Gastroesophageal sphincter (tissue), 4 donors: ENCODE measurements around the gene TOP2B. TPM values are rescaled to one million over a fixed set of nuclear protein-coding genes. Genes with fewer than 3 reads are reported as not detected.

Experiments used
- ATAC-seq: fragments of 150-250 bp; one replicate; pipeline ENCODE4 v1.9.1; 2016; ENCODE audit warnings: mild to moderate bottlenecking, moderate library complexity
- H3K27ac ChIP-seq, 4 donors: fragments of 200-600 bp; sonication (generic) in 3 of 4; 1 replicate in 3 of 4; 2 replicates in 1 of 4; pipeline ENCODE4 v1.5.1; 2016 to 2019
- H3K27me3 ChIP-seq: fragments of 200-600 bp; sonication (generic); one replicate; pipeline ENCODE4 v1.5.1; 2019
- H3K36me3 ChIP-seq, 2 donors: fragments of 200-600 bp; sonication (generic); one replicate each; pipeline ENCODE4 v1.5.1; 2019; ENCODE audit warnings: control low read depth in 1 of 2
- H3K4me1 ChIP-seq, 3 donors: fragments of 200-600 bp; sonication (generic); 1 replicate in 2 of 3; 2 replicates in 1 of 3; pipeline ENCODE4 v1.5.1; 2016 to 2019; ENCODE audit warnings: control low read depth in 2 of 3
- H3K4me3 ChIP-seq, 2 donors: fragments of 200-600 bp; sonication (generic); one replicate each; pipeline ENCODE4 v1.5.1; 2019; ENCODE audit warnings: mild to moderate bottlenecking in 1 of 2, moderate library complexity in 1 of 2
- H3K9me3 ChIP-seq, 3 donors: fragments of 200-600 bp; sonication (generic); one replicate each; pipeline ENCODE4 v1.5.1; 2017 to 2019; ENCODE audit warnings: control low read depth in 2 of 3
- EP300 ChIP-seq: sonication (generic); formaldehyde crosslinking; IDR thresholded peaks from one replicate; pipeline ENCODE4 v1.6.1; 2017; ENCODE audit warnings: antibody characterized with exemption, mild to moderate bottlenecking
- POLR2A ChIP-seq, 2 donors: fragments of 450-650 bp; IDR thresholded peaks; one replicate each; pipeline ENCODE4 v1.6.1; 2017; ENCODE audit warnings: antibody characterized with exemption in 2 of 2, mild to moderate bottlenecking in 2 of 2, moderate library complexity in 1 of 2
- POLR2AphosphoS5 ChIP-seq: sonication (generic); formaldehyde crosslinking; IDR thresholded peaks from one replicate; pipeline ENCODE4 v1.6.1; 2017; ENCODE audit warnings: antibody characterized with exemption
- WGBS, 2 donors: methylation state at CpG; one replicate each; pipeline ENCODE4 v1.1.5; 2018; ENCODE audit warnings: low coverage in 1 of 2; 5-methylcytosine and 5-hydroxymethylcytosine counted together
- total RNA-seq, 4 donors: library from RNA; depleted of rRNA; stranded (reverse); fragments of >200 nt; gene quantifications; one replicate each; pipeline ENCODE4 v1.1.0, GENCODE V29; 2016
- TF ChIP-seq, protein P1 (sequence below), 4 experiments: fragments of 200-600 bp in 2 of 4; fragments of 450-650 bp in 2 of 4; sonication (generic) in 1 of 4; IDR thresholded peaks; one replicate each; pipeline ENCODE4 v1.5.1; 2017 to 2019; ENCODE audit warnings: antibody characterized with exemption in 4 of 4, mild to moderate bottlenecking in 2 of 4, moderate library complexity in 2 of 4

The TOP2B gene
- total RNA-seq, 4 donors from 2014 or later, result 109 to 149 (median 127) TPM

DNA sequence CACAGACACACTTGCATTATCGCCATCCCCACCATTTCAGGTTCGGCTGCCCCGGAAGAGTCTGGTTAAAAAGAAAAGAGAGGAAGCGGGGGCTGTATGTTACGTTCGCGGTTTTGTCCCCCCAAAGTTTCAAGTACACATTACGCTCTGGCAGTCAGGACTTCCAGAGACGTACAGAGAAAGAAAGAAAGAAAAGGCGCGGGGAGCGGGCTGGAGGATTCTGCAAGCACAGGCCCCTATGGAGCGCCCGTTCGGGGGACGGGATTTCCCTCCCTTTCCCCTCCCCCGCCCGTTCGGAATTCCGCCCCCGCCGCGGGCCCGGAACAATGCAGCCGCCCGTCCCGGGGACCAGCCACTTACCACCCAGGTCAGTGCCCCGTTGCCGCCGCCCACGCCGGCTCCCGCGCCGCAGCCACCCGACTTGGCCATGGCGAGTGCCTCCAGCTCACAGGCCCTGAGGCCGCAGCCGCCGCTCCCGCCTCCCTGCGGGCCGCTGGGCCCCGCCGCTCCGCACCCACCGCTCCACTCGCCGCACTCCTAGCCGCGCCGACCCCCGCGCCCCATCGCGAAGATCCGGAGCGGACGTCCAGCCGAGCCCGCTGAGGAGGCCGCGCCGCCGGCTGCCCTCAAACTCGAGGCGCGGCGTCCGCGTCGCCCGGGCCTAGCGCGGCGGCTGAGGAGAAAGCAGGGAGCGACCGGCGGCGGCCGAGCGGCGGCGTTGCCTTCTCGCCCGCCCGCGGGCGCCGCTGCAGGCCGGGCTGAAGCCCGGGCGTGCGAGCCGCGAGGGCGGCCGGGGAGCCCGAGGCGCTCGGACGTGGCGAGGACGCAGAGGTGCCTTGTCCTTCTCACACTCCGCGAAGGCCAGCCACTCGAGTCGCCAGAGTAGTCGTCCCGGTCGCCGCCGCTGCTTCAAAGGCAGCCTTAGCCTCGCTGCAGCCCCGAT lies 567 bp downstream of the TOP2B start:
- H3K27ac ChIP-seq, result peak overlapping the region; percentile 81 to 97 (median 96)
- H3K4me3 ChIP-seq, result peak overlapping the region; percentile 58 to 84
- peaks cover 0 to 50% (median 17%) of the 10 kb centered on the region in 3 donors for H3K4me1 ChIP-seq
- ATAC-seq, result peak; percentile 68
- H3K36me3 ChIP-seq, result no peaks in the 10 kb centered on the region
- TF ChIP-seq POLR2A (IDR thresholded peaks at IDR 0.05) (peak; percentile 23 to 42), EP300 (no peak), POLR2AphosphoS5 (peak; percentile 46)
- TF ChIP-seq, protein P1, sequence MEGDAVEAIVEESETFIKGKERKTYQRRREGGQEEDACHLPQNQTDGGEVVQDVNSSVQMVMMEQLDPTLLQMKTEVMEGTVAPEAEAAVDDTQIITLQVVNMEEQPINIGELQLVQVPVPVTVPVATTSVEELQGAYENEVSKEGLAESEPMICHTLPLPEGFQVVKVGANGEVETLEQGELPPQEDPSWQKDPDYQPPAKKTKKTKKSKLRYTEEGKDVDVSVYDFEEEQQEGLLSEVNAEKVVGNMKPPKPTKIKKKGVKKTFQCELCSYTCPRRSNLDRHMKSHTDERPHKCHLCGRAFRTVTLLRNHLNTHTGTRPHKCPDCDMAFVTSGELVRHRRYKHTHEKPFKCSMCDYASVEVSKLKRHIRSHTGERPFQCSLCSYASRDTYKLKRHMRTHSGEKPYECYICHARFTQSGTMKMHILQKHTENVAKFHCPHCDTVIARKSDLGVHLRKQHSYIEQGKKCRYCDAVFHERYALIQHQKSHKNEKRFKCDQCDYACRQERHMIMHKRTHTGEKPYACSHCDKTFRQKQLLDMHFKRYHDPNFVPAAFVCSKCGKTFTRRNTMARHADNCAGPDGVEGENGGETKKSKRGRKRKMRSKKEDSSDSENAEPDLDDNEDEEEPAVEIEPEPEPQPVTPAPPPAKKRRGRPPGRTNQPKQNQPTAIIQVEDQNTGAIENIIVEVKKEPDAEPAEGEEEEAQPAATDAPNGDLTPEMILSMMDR (IDR thresholded peaks at IDR 0.05), result no peak
- H3K9me3 ChIP-seq, result no peaks in the 10 kb centered on the region
- no peaks in the 10 kb centered on the region for H3K27me3 ChIP-seq
- WGBS, 2 donors, result 0% methylated on average over 14 to 21 of the region's 115 CpGs

DNA sequence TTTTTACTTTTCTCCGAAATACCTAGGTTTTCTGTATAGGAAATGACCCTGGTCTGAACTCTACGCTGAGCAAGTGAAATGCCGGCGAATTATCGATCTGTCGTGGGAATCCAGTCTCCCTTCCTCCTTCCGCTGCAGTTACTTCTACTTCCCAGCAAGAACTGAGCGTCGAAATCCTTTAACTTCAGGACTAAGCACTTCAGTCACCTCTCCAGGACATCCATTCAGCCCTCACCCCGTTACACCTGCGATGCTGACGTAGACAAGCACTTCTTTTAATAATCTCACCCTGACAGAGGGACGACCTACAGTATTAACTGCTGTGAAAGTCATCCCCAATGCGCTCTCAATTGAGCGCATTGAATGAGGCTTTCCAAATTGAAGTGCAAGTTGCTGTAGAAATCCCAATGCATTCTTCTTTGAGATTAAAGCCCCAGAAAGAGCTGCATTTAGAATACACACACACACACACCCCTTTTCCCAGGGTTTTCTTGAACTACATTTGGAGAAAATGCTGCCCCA lies 1.3 kb downstream of the TOP2B start:
- WGBS, 2 donors, result 1% methylated on average over 14 of the region's 15 CpGs; no CpG with 5 or more reads in 1 of the 2 donors

DNA sequence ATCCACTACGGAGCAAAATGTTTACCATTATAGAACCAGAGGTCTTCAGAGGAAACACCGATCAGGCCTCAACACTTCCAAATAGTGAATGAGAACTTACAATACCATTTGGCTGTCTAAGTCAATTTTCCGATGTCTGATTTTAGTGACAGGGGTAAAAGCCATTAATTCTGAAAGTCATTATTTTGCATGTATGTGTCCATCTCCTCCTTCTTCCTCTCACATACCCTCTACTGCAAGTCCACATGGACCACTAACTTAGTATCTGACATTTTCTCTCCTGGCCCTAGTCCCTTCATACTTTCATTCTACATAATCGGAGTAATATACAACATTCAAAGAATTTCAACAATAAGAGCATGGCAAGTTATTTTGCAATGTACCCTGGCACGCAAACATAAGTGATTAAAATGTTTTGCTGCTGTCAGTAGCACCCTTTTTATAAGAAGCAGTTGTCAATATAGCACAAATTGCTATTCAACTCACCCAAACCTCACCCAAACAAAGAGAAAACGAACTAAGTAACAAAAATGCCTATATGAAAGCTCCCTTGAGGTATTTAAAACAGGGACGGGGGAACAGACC lies 1.9 kb downstream of the TOP2B start:
- H3K4me1 ChIP-seq, result peaks cover 0 to 62% (median 19%) of the 10 kb centered on the region in 3 donors
- H3K4me3 ChIP-seq, result peak overlapping the region; percentile 58 to 84
- TF ChIP-seq POLR2A (IDR thresholded peaks at IDR 0.05) (no peak), EP300 (no peak), POLR2AphosphoS5 (no peak)
- TF ChIP-seq, protein P1 (IDR thresholded peaks at IDR 0.05), result no peak
- no peaks in the 10 kb centered on the region for H3K9me3 ChIP-seq
- peak overlapping the region; percentile 81 to 97 (median 96) for H3K27ac ChIP-seq
- 0 to 7% methylated on average over 6 to 7 of the region's 7 CpGs for WGBS, 2 donors
- H3K27me3 ChIP-seq, result no peaks in the 10 kb centered on the region
- ATAC-seq, result no peak
- no peaks in the 10 kb centered on the region for H3K36me3 ChIP-seq

More for the DNA sequence above, 1.3 kb downstream of the TOP2B start:
- Histone ChIP-seq H3K27me3 (no peaks in the 10 kb centered on the region), H3K4me1 (peaks cover 0 to 58% (median 19%) of the 10 kb centered on the region in 3 donors), H3K9me3 (no peaks in the 10 kb centered on the region), H3K4me3 (peak overlapping the region; percentile 58 to 84), H3K36me3 (no peaks in the 10 kb centered on the region), H3K27ac (peak overlapping the region; percentile 81 to 97 (median 96))
- no peak for TF ChIP-seq POLR2A (IDR thresholded peaks at IDR 0.05)
- no peak for TF ChIP-seq POLR2AphosphoS5
- TF ChIP-seq, protein P1 (IDR thresholded peaks at IDR 0.05), result no peak
- TF ChIP-seq EP300, result no peak
- ATAC-seq, result no peak

DNA sequence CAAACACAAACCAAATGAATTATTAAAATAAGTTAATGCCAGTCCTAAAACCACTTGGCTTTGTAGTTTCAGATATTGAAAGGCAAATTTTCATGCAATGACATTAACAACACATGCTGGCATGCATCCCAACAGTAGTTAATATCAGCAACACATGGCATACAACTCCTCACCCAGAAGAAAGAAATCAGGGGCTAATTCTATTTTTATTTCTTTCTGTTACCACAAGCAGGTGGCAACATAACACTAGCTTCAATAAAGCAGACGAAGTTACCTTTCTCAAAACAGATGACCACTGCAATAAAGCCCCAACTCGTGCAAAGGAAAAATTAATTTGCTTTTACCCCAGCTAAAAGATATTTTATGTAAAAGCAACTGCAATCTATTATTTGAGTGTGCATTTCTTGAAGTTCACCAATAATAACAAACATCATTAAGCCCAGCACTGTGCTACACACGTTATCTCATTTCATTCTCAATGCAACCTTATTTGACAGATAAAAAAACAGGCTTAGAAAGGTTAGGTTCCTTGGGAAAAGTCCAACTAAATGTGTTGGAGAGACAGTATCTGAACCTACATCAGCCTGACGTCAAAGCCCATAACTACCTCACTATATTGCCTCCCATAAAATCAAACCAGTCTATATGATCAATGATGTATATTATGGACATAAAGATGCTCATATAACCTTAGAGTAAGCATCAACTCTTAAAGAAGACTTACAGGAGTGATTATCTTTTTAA lies 2.8 kb downstream of the TOP2B start:
- Histone ChIP-seq H3K27me3 (no peaks in the 10 kb centered on the region), H3K9me3 (no peaks in the 10 kb centered on the region), H3K36me3 (no peaks in the 10 kb centered on the region), H3K4me3 (peak overlapping the region; percentile 58 to 84), H3K27ac (peak overlapping the region; percentile 12 to 97 (median 74)), H3K4me1 (peaks cover 0 to 71% (median 19%) of the 10 kb centered on the region in 3 donors)
- 10 to 12% methylated on average over 4 of the region's 4 CpGs for WGBS, 2 donors
- ATAC-seq, result no peak
- TF ChIP-seq, protein P1 (IDR thresholded peaks at IDR 0.05), result peak in 1 of 4 experiments; percentile 12
- no peak for TF ChIP-seq EP300
